ENCODE results near the gene THBS2.
"Not testable (repeated sequence)": the region's sequence is repeated elsewhere in the genome, so short reads cannot be mapped to it uniquely, and the experiment has no call there.

The THBS2 gene

GRCh38 chr6:169277619-169278018 is 24.0 kb upstream of the THBS2 start:
- no peak for DNase-seq
- in situ Hi-C loops (cut with HindIII; ENCODE audit: low pct_ligation_motif_present, low pct_unique_long_range_greater_than_20kb, low sequenced_read_pairs): no loop called here

- in situ Hi-C loops (cut with HindIII; ENCODE audit: low pct_ligation_motif_present, low pct_unique_long_range_greater_than_20kb, low sequenced_read_pairs): no loop called here
- DNase-seq: no peak
These were observed 21.1 kb upstream of the THBS2 start for GRCh38 chr6:169274781-169275180.

- in situ Hi-C loops (cut with HindIII; ENCODE audit: low pct_ligation_motif_present, low pct_unique_long_range_greater_than_20kb, low sequenced_read_pairs): no loop called here
- DNase-seq: no peak
These were observed 19.9 kb upstream of the THBS2 start for GRCh38 chr6:169273511-169273910.

- in situ Hi-C loops (cut with HindIII; ENCODE audit: low pct_ligation_motif_present, low pct_unique_long_range_greater_than_20kb, low sequenced_read_pairs): no loop called here
- DNase-seq: no peak
These were observed 18.2 kb upstream of the THBS2 start for GRCh38 chr6:169271877-169272216.

GRCh38 chr6:169271158-169271876 is 17.7 kb upstream of the THBS2 start:
- no peak for DNase-seq
- in situ Hi-C loops (cut with HindIII; ENCODE audit: low pct_ligation_motif_present, low pct_unique_long_range_greater_than_20kb, low sequenced_read_pairs): no loop called here

GRCh38 chr6:169270077-169270380 is 16.4 kb upstream of the THBS2 start:
- DNase-seq; in situ Hi-C loops (cut with HindIII; ENCODE audit: low pct_ligation_motif_present, low pct_unique_long_range_greater_than_20kb, low sequenced_read_pairs): not testable (repeated sequence)

GRCh38 chr6:169269180-169270076 is 15.8 kb upstream of the THBS2 start:
- in situ Hi-C loops (cut with HindIII; ENCODE audit: low pct_ligation_motif_present, low pct_unique_long_range_greater_than_20kb, low sequenced_read_pairs): no loop called here
- no peak for DNase-seq

GRCh38 chr6:169268276-169268675 is 14.6 kb upstream of the THBS2 start:
- in situ Hi-C loops (cut with HindIII; ENCODE audit: low pct_ligation_motif_present, low pct_unique_long_range_greater_than_20kb, low sequenced_read_pairs): no loop called here
- no peak for DNase-seq

- in situ Hi-C loops (cut with HindIII; ENCODE audit: low pct_ligation_motif_present, low pct_unique_long_range_greater_than_20kb, low sequenced_read_pairs): no loop called here
- no peak for DNase-seq
These were observed 13.3 kb upstream of the THBS2 start for GRCh38 chr6:169266746-169267591.

GRCh38 chr6:169266261-169266660 is 12.6 kb upstream of the THBS2 start:
- in situ Hi-C loops (cut with HindIII; ENCODE audit: low pct_ligation_motif_present, low pct_unique_long_range_greater_than_20kb, low sequenced_read_pairs): no loop called here
- DNase-seq: no peak

- in situ Hi-C loops (cut with HindIII; ENCODE audit: low pct_ligation_motif_present, low pct_unique_long_range_greater_than_20kb, low sequenced_read_pairs): no loop called here
- no peak for DNase-seq
These were observed 12.0 kb upstream of the THBS2 start for GRCh38 chr6:169265486-169266131.

GRCh38 chr6:169263836-169264608 is 10.4 kb upstream of the THBS2 start:
- peak; percentile 6 for DNase-seq
- in situ Hi-C loops (cut with HindIII; ENCODE audit: low pct_ligation_motif_present, low pct_unique_long_range_greater_than_20kb, low sequenced_read_pairs): no loop called here

- DNase-seq: no peak
- in situ Hi-C loops (cut with HindIII; ENCODE audit: low pct_ligation_motif_present, low pct_unique_long_range_greater_than_20kb, low sequenced_read_pairs): no loop called here
These were observed 9.7 kb upstream of the THBS2 start for GRCh38 chr6:169263374-169263773.

GRCh38 chr6:169262602-169263001 is 9.0 kb upstream of the THBS2 start:
- DNase-seq; in situ Hi-C loops (cut with HindIII; ENCODE audit: low pct_ligation_motif_present, low pct_unique_long_range_greater_than_20kb, low sequenced_read_pairs): not testable (repeated sequence)

- in situ Hi-C loops (cut with HindIII; ENCODE audit: low pct_ligation_motif_present, low pct_unique_long_range_greater_than_20kb, low sequenced_read_pairs): no loop called here
- DNase-seq: no peak
These were observed 2.9 kb upstream of the THBS2 start for GRCh38 chr6:169256518-169256917.

- no peak for DNase-seq
- in situ Hi-C loops (cut with HindIII; ENCODE audit: low pct_ligation_motif_present, low pct_unique_long_range_greater_than_20kb, low sequenced_read_pairs): no loop called here
These were observed 2.4 kb upstream of the THBS2 start for GRCh38 chr6:169256061-169256460.

- in situ Hi-C loops (cut with HindIII; ENCODE audit: low pct_ligation_motif_present, low pct_unique_long_range_greater_than_20kb, low sequenced_read_pairs): no loop called here
- no peak for DNase-seq
These were observed 2.0 kb upstream of the THBS2 start for GRCh38 chr6:169255643-169256042.

Data from ACHN (cell line).